Measurements from ENCODE around the gene CACNG7. TPM values are rescaled to one million over a fixed set of nuclear protein-coding genes. Genes with fewer than 3 reads are reported as not detected.

Gene CACNG7
- total RNA-seq, 1 experiment from 2014 or later: not detected

DNA sequence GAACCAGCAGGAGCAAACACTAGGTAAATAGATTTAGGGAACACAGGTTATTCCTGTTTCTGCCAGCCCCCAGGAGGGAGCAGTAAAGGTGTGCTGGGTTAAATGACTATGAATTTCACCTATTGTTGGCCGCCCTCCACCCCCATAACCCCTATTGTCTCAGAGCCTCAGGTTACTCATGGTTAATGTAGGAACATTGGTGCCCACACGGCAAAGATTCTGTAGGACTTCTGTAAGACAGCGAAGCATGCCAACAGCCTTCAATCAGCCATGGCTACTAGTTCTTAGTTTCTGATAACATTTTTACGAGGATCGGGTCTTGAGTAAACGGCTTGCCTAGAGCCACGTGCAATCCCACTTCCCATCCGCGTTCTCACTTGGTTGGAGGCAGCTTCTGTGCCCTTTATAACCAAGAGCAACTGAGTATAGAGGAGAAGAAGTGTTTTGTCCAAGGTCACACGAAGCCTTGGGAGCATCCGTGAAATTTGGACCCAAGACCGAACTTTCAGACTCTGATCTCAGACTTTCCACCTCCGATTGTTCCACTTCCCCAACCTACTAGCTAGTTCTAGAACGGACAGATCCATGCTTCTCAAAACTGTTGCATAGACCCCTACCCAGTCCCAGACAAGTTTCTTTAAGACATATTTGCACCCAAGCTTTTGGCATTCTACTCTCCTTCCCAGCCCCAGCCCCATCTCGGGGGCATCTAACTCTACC lies 48.5 kb downstream of the CACNG7 start:
- ChIA-PET CTCF (no interaction called here), RAD21 (ENCODE audit: low non-redundant PET in 1 of 2, low total read pairs in 2 of 2, uncharacterized antibody in 2 of 2, unreplicated experiment in 2 of 2) (no interaction called here), POLR2A (no interaction called here)
- ATAC-seq (no peak), DNase-seq (ENCODE audit: low read depth, low spot score) (no peak)
- H3K9ac ChIP-seq (ENCODE audit: low read length): no peak overlapping the region
- peaks cover 16% of the 10 kb centered on the region for H3K27me3 ChIP-seq (ENCODE audit: insufficient read depth, low read length)
- TF ChIP-seq SRF (IDR thresholded peaks at IDR 0.05; ENCODE audit: low read depth) (no peak), ELF1 (IDR thresholded peaks at IDR 0.05; ENCODE audit: borderline replicate concordance, low read depth) (no peak), TCF7L2 (IDR thresholded peaks at IDR 0.05; ENCODE audit: borderline replicate concordance, extremely low read depth, insufficient read depth, insufficient read length) (no peak), CBX3 (IDR thresholded peaks at IDR 0.05; ENCODE audit: low read depth) (no peak), YY1 (IDR thresholded peaks at IDR 0.05; ENCODE audit: extremely low read depth, insufficient replicate concordance, low read depth, low read length) (no peak), POLR2A (IDR thresholded peaks at IDR 0.05; ENCODE audit: borderline replicate concordance, extremely low read depth, insufficient read depth, insufficient read length) (no peak), RAD21 (IDR thresholded peaks at IDR 0.05; ENCODE audit: low read depth) (no peak)
- TF ChIP-seq, protein P1, sequence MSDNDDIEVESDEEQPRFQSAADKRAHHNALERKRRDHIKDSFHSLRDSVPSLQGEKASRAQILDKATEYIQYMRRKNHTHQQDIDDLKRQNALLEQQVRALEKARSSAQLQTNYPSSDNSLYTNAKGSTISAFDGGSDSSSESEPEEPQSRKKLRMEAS (IDR thresholded peaks at IDR 0.05): no peak
- TF ChIP-seq, protein P2, sequence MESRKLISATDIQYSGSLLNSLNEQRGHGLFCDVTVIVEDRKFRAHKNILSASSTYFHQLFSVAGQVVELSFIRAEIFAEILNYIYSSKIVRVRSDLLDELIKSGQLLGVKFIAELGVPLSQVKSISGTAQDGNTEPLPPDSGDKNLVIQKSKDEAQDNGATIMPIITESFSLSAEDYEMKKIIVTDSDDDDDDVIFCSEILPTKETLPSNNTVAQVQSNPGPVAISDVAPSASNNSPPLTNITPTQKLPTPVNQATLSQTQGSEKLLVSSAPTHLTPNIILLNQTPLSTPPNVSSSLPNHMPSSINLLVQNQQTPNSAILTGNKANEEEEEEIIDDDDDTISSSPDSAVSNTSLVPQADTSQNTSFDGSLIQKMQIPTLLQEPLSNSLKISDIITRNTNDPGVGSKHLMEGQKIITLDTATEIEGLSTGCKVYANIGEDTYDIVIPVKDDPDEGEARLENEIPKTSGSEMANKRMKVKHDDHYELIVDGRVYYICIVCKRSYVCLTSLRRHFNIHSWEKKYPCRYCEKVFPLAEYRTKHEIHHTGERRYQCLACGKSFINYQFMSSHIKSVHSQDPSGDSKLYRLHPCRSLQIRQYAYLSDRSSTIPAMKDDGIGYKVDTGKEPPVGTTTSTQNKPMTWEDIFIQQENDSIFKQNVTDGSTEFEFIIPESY (IDR thresholded peaks at IDR 0.05; ENCODE audit: extremely low read depth, insufficient replicate concordance, low read length): no peak
- no peak overlapping the region for H3K27ac ChIP-seq (ENCODE audit: low read depth, low read length)
- H3K4me3 ChIP-seq (replicated peaks in 1 of 2; ENCODE audit: low read depth in 1 of 2, low read length in 2 of 2): no peak overlapping the region
- intact Hi-C loops (cut with micrococcal nuclease): no loop called here
- no peaks in the 10 kb centered on the region for H3K36me3 ChIP-seq (ENCODE audit: control insufficient read depth in 1 of 2, insufficient read depth in 2 of 2, low read length in 2 of 2)
- no peaks in the 10 kb centered on the region for H3K9me3 ChIP-seq (ENCODE audit: control insufficient read depth in 1 of 2, insufficient read depth in 1 of 2, low read depth in 1 of 2, low read length in 2 of 2)
- H3K9me2 ChIP-seq (ENCODE audit: insufficient read depth): no peaks in the 10 kb centered on the region
- no peaks in the 10 kb centered on the region for H4K20me1 ChIP-seq (ENCODE audit: insufficient read depth)
- no peak overlapping the region for H3K4me2 ChIP-seq (ENCODE audit: low read length)
- H3K79me2 ChIP-seq (ENCODE audit: insufficient read depth, low read length): no peaks in the 10 kb centered on the region
- no TSS peak for BruUV-seq (replicated peaks)
- H2AFZ ChIP-seq (ENCODE audit: low read depth, low read length, poor library complexity, severe bottlenecking): no peak overlapping the region
- H3K4me1 ChIP-seq (ENCODE audit: control insufficient read depth in 1 of 2, insufficient read depth in 2 of 2, low read length in 2 of 2): no peaks in the 10 kb centered on the region

Measured in HCT116 (cell line).